HepG2 (cell line): ENCODE data around the gene GAS2. TPM values are rescaled to one million over a fixed set of nuclear protein-coding genes. Genes with fewer than 3 reads are reported as not detected.

Source experiments
- ARHGAP35 ChIP-seq: sonication (generic); formaldehyde crosslinking; IDR thresholded peaks from 2 replicates; pipeline ENCODE4 v1.9.0; 2022; ENCODE audit warnings: mild to moderate bottlenecking, inconsistent platforms, moderate library complexity, missing genetic modification reagents, borderline replicate concordance
- GABPB1 ChIP-seq: IDR thresholded peaks from 2 replicates; pipeline ENCODE4 v1.6.1; 2016; ENCODE audit warnings: mild to moderate bottlenecking, missing genetic modification reagents, moderate library complexity, missing compliant biosample characterization
- HMGXB3 ChIP-seq: sonication (generic); formaldehyde crosslinking; IDR thresholded peaks from 2 replicates; pipeline ENCODE4 v1.4.0; 2020; ENCODE audit warnings: missing genetic modification reagents, borderline replicate concordance
- HNRNPLL ChIP-seq: fragments of 200-400 bp; formaldehyde crosslinking; IDR thresholded peaks from 2 replicates; pipeline ENCODE4 v1.6.1; 2017; ENCODE audit warnings: mild to moderate bottlenecking, low read depth, low read length; ENCODE audit not compliant: poor library complexity, severe bottlenecking
- MAF1 ChIP-seq: sonication (generic); formaldehyde crosslinking; IDR thresholded peaks from 2 replicates; pipeline ENCODE4 v1.5.0; 2020; ENCODE audit warnings: missing genetic modification reagents, borderline replicate concordance
- MTERF4 ChIP-seq: sonication (generic); formaldehyde crosslinking; IDR thresholded peaks from 2 replicates; pipeline ENCODE4 v1.8.0; 2023; ENCODE audit warnings: mild to moderate bottlenecking, missing genetic modification reagents
- MYC ChIP-seq: sonication (generic); formaldehyde crosslinking; IDR thresholded peaks from 2 replicates; pipeline ENCODE4 v1.9.0; 2021; ENCODE audit warnings: missing genetic modification reagents, borderline replicate concordance
- NR1H2 ChIP-seq: sonication (generic); formaldehyde crosslinking; IDR thresholded peaks from 2 replicates; pipeline ENCODE4 v1.8.1; 2022; ENCODE audit warnings: low read depth, missing genetic modification reagents, borderline replicate concordance
- POLR2A ChIP-seq, 2 experiments: IDR thresholded peaks; 2 replicates each; pipeline ENCODE4 v1.6.1; 2011; ENCODE audit warnings: low read depth in 2 of 2, low read length in 2 of 2, mild to moderate bottlenecking in 1 of 2, moderate library complexity in 1 of 2; ENCODE audit not compliant: insufficient read depth in 1 of 2
- TAF1 ChIP-seq: sonication (generic); formaldehyde crosslinking; IDR thresholded peaks from 2 replicates; pipeline ENCODE4 v1.4.0; 2020; ENCODE audit warnings: missing genetic modification reagents
- TGIF2 ChIP-seq: IDR thresholded peaks from 2 replicates; pipeline ENCODE4 v1.6.1; 2016; ENCODE audit warnings: control low read depth, missing compliant biosample characterization
- ZBTB20 ChIP-seq: sonication (generic); formaldehyde crosslinking; IDR thresholded peaks from 2 replicates; pipeline ENCODE4 v1.8.1; 2023; ENCODE audit warnings: missing genetic modification reagents, low read depth, mild to moderate bottlenecking, borderline replicate concordance
- ZNF382 ChIP-seq: sonication (generic); formaldehyde crosslinking; IDR thresholded peaks from 2 replicates; pipeline ENCODE4 v1.5.0; 2020; ENCODE audit warnings: missing genetic modification reagents, mild to moderate bottlenecking, borderline replicate concordance
- ZNF460 ChIP-seq: sonication (generic); formaldehyde crosslinking; IDR thresholded peaks from 2 replicates; pipeline ENCODE4 v1.5.1; 2020; ENCODE audit warnings: missing genetic modification reagents, mild to moderate bottlenecking, borderline replicate concordance
- polyA plus RNA-seq, 8 experiments: library from polyadenylated mRNA; depleted of rRNA in 3 of 8; stranded (reverse) in 7 of 8; unstranded in 1 of 8; fragments of >200 nt; fragmentation: Illumina TruSeq in 4 of 8; extraction: Trizol in 4 of 8; gene quantifications; 2 replicates each; pipeline versions ENCODE4 v1.2.1 to v1.2.3, GENCODE V29; 2011 to 2016; ENCODE audit warnings: low read depth in 4 of 8, missing spikeins in 1 of 8, mixed read lengths in 1 of 8; ENCODE audit not compliant: insufficient read depth in 1 of 8
- total RNA-seq, 5 experiments: library from RNA; depleted of rRNA; stranded (reverse); fragments of >200 nt; fragmentation: Illumina TruSeq; extraction: Trizol; gene quantifications; 2 replicates each; pipeline ENCODE4 v1.2.3, GENCODE V29; 2016; ENCODE audit warnings: low read depth in 1 of 5
- TF ChIP-seq, protein P1 (sequence below): conservative IDR thresholded peaks from 2 replicates; pipeline ENCODE4 v1.6.1; 2018; ENCODE audit warnings: missing genetic modification reagents
- TF ChIP-seq, protein P2 (sequence below): sonication (generic); formaldehyde crosslinking; IDR thresholded peaks from 2 replicates; pipeline ENCODE4 v1.5.1; 2020; ENCODE audit warnings: missing genetic modification reagents, mild to moderate bottlenecking, borderline replicate concordance
- TF ChIP-seq, protein P3 (sequence below): sonication (generic); formaldehyde crosslinking; IDR thresholded peaks from 2 replicates; pipeline ENCODE4 v1.8.0; 2022; ENCODE audit warnings: mild to moderate bottlenecking, missing genetic modification reagents

The GAS2 gene
- total and polyA plus RNA-seq, 2 of the 13 experiments (the other 11 are each of a cell fraction or from before 2014, with no cell fraction given) = 26.0 to 85.1 TPM

DNA sequence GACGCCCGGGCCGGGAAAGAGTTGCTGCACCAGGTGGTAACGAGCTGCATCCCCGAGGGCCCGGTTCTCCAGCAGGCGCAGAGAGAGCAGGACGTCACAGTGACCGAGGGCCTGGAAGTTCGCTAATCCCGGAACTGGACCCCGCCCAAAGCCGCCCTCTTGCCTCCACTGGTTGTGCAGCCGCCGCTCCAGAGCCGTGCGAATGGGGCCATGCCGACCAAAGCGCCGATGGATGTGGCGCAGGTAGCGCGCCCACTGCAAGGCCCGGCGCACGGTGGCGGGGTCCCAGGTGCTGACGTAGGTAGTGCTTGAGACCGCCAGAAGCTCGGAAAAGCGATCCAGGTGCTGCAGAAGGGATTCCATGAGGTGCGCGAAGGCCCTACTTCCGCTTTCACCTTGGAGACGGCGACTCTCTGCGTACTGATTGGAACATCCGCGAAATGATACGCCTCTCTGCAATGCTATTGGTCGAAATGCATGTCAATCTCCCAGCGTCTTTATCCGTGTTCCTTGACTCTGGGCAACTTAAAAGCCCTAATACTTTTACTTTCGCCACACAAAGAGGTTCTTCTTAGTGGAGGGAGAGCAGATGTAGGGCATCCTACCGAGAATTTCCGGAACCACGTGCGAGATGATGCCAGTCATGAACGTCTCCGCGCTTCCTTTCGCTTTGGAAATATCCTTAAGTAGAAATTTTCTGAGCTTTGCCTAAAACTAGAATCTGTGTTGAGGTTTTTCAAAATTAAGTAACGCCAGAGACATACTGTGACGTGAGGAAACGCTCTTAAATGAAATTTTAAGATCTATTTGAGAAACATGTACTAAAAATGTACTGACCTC is 40.7 kb upstream of the GAS2 start, which contains the start of gene FANCF (continued):
- TF ChIP-seq, protein P1, sequence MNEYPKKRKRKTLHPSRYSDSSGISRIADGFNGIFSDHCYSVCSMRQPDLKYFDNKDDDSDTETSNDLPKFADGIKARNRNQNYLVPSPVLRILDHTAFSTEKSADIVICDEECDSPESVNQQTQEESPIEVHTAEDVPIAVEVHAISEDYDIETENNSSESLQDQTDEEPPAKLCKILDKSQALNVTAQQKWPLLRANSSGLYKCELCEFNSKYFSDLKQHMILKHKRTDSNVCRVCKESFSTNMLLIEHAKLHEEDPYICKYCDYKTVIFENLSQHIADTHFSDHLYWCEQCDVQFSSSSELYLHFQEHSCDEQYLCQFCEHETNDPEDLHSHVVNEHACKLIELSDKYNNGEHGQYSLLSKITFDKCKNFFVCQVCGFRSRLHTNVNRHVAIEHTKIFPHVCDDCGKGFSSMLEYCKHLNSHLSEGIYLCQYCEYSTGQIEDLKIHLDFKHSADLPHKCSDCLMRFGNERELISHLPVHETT = 0 out of 2 replicates have a peak, but pooled peaks have one; percentile 30
- TF ChIP-seq MTERF4 (CRISPR knock-in tag) (0 out of 2 replicates have a peak, but pooled peaks have one; percentile 26), MAF1 (CRISPR knock-in tag) (peak; percentile 7; the same call in 1 of the 2 replicates), TGIF2 (CRISPR knock-in tag) (0 out of 2 replicates have a peak, but pooled peaks have one; percentile 6), ZBTB20 (CRISPR knock-in tag) (peak; percentile 77), ARHGAP35 (peak; percentile 60; the same call in 1 of the 2 replicates), HMGXB3 (peak; percentile 21; the same call in 1 of the 2 replicates), GABPB1 (CRISPR knock-in tag) (peak; percentile 96), HNRNPLL (peak; percentile 83), TAF1 (CRISPR knock-in tag) (peak; percentile 75), POLR2A (IDR thresholded peaks at IDR 0.05; ENCODE audit: insufficient read depth in 1 of 2, low read depth in 2 of 2, low read length in 2 of 2) (peak; percentile 70 to 82; a peak in 2 of 4 replicates), NR1H2 (CRISPR knock-in tag) (peak; percentile 83; the same call in 1 of the 2 replicates), ZNF382 (no peak), MYC (CRISPR knock-in tag) (peak; percentile 90), ZNF460 (CRISPR knock-in tag) (peak; percentile 25; the same call in 1 of the 2 replicates)
- TF ChIP-seq, protein P2, sequence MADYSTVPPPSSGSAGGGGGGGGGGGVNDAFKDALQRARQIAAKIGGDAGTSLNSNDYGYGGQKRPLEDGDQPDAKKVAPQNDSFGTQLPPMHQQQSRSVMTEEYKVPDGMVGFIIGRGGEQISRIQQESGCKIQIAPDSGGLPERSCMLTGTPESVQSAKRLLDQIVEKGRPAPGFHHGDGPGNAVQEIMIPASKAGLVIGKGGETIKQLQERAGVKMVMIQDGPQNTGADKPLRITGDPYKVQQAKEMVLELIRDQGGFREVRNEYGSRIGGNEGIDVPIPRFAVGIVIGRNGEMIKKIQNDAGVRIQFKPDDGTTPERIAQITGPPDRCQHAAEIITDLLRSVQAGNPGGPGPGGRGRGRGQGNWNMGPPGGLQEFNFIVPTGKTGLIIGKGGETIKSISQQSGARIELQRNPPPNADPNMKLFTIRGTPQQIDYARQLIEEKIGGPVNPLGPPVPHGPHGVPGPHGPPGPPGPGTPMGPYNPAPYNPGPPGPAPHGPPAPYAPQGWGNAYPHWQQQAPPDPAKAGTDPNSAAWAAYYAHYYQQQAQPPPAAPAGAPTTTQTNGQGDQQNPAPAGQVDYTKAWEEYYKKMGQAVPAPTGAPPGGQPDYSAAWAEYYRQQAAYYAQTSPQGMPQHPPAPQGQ = peak; percentile 60; the same call in 1 of the 2 replicates
- TF ChIP-seq, protein P3, sequence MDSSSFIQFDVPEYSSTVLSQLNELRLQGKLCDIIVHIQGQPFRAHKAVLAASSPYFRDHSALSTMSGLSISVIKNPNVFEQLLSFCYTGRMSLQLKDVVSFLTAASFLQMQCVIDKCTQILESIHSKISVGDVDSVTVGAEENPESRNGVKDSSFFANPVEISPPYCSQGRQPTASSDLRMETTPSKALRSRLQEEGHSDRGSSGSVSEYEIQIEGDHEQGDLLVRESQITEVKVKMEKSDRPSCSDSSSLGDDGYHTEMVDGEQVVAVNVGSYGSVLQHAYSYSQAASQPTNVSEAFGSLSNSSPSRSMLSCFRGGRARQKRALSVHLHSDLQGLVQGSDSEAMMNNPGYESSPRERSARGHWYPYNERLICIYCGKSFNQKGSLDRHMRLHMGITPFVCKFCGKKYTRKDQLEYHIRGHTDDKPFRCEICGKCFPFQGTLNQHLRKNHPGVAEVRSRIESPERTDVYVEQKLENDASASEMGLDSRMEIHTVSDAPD = 0 out of 2 replicates have a peak, but pooled peaks have one; percentile 40
